B cell (primary cell): ENCODE data around the gene EML2.

ENCODE experiments used
- EZH2 ChIP-seq: IDR thresholded peaks from 2 replicates; pipeline ENCODE4 v1.6.1; 2012; ENCODE audit warnings: borderline replicate concordance, low read depth, mild to moderate bottlenecking, moderate library complexity, low read length; ENCODE audit not compliant: insufficient read depth, poor library complexity, severe bottlenecking
- TF ChIP-seq, protein P1 (sequence below): fragments of 200-600 bp; IDR thresholded peaks from one replicate; pipeline ENCODE4 v1.8.0; 2022; ENCODE audit warnings: antibody characterized with exemption, mild to moderate bottlenecking

- TF ChIP-seq, protein P1, sequence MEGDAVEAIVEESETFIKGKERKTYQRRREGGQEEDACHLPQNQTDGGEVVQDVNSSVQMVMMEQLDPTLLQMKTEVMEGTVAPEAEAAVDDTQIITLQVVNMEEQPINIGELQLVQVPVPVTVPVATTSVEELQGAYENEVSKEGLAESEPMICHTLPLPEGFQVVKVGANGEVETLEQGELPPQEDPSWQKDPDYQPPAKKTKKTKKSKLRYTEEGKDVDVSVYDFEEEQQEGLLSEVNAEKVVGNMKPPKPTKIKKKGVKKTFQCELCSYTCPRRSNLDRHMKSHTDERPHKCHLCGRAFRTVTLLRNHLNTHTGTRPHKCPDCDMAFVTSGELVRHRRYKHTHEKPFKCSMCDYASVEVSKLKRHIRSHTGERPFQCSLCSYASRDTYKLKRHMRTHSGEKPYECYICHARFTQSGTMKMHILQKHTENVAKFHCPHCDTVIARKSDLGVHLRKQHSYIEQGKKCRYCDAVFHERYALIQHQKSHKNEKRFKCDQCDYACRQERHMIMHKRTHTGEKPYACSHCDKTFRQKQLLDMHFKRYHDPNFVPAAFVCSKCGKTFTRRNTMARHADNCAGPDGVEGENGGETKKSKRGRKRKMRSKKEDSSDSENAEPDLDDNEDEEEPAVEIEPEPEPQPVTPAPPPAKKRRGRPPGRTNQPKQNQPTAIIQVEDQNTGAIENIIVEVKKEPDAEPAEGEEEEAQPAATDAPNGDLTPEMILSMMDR, result no peak
- TF ChIP-seq EZH2, result no peak
Observed at GRCh38 chr19:45564131-45564780, 74.9 kb downstream of the EML2 start.
